RPMI8226 (cell line): ENCODE measurements around the gene ADIPOR2.
"Not testable (repeated sequence)": the region's sequence is repeated elsewhere in the genome, so short reads cannot be mapped to it uniquely, and the experiment has no call there.

Source experiments
- DNase-seq: peaks from one replicate; pipeline ENCODE4 v3.0.0-alpha.2; 2015

The ADIPOR2 gene

GRCh38 chr12:1666215-1666614 lies 24.7 kb upstream of the ADIPOR2 start:
- no peak for DNase-seq

GRCh38 chr12:1666685-1667162 lies 24.1 kb upstream of the ADIPOR2 start:
- no peak for DNase-seq

GRCh38 chr12:1668833-1669543 lies 21.9 kb upstream of the ADIPOR2 start:
- peak; percentile 58 for DNase-seq

GRCh38 chr12:1670358-1671268 lies 20.3 kb upstream of the ADIPOR2 start:
- peak; percentile 36 for DNase-seq

GRCh38 chr12:1676043-1676442 lies 14.8 kb upstream of the ADIPOR2 start:
- DNase-seq = no peak

- DNase-seq = no peak
Observed at GRCh38 chr12:1680804-1681492, 9.9 kb upstream of the ADIPOR2 start.

- DNase-seq = no peak
Observed at GRCh38 chr12:1681493-1681807, 9.4 kb upstream of the ADIPOR2 start.

GRCh38 chr12:1688086-1688710 lies 2.7 kb upstream of the ADIPOR2 start:
- DNase-seq = no peak

GRCh38 chr12:1691123-1692007 lies 495 bp downstream of the ADIPOR2 start:
- DNase-seq = peak; percentile 52

GRCh38 chr12:1692226-1692625 lies 1.4 kb downstream of the ADIPOR2 start:
- no peak for DNase-seq

GRCh38 chr12:1692895-1693610 lies 2.2 kb downstream of the ADIPOR2 start:
- no peak for DNase-seq

GRCh38 chr12:1695097-1695496 lies 4.2 kb downstream of the ADIPOR2 start:
- DNase-seq = not testable (repeated sequence)

- DNase-seq = no peak
Observed at GRCh38 chr12:1695886-1696670, 5.2 kb downstream of the ADIPOR2 start.

GRCh38 chr12:1696800-1697199 lies 5.9 kb downstream of the ADIPOR2 start:
- no peak for DNase-seq

- DNase-seq = no peak
Observed at GRCh38 chr12:1697271-1697670, 6.4 kb downstream of the ADIPOR2 start.

GRCh38 chr12:1698720-1699119 lies 7.8 kb downstream of the ADIPOR2 start:
- no peak for DNase-seq

- DNase-seq = no peak
Observed at GRCh38 chr12:1702713-1703112, 11.8 kb downstream of the ADIPOR2 start.

- no peak for DNase-seq
Observed at GRCh38 chr12:1703771-1704722, 13.2 kb downstream of the ADIPOR2 start.
